GM23338 (cell line): ENCODE measurements around the gene RNLS.

Source experiments
- CREB1 ChIP-seq: fragments of 250-450 bp; sonication (Bioruptor Pico); IDR thresholded peaks from 2 replicates; pipeline ENCODE4 v1.5.0; 2020; ENCODE audit warnings: low read depth, mild to moderate bottlenecking, moderate library complexity
- CTCF ChIP-seq, 2 experiments: fragments of 200-600 bp in 1 of 2; sonication (generic) in 1 of 2; conservative IDR thresholded peaks; 2 replicates each; pipeline versions ENCODE4 v1.5.1 to v1.6.1; 2016 to 2017; ENCODE audit warnings: antibody characterized with exemption in 2 of 2, low read depth in 2 of 2, mild to moderate bottlenecking in 2 of 2, moderate library complexity in 1 of 2
- EZH2 ChIP-seq: fragments of 200-600 bp; sonication (generic); IDR thresholded peaks from one replicate; pipeline ENCODE4 v1.8.0; 2017; ENCODE audit warnings: antibody characterized with exemption, mild to moderate bottlenecking, low read depth; ENCODE audit not compliant: unreplicated experiment
- EZH2phosphoT487 ChIP-seq: fragments of 200-600 bp; sonication (generic); IDR thresholded peaks from one replicate; pipeline ENCODE4 v1.8.1; 2018; ENCODE audit warnings: antibody characterized with exemption; ENCODE audit not compliant: unreplicated experiment
- NANOG ChIP-seq: IDR thresholded peaks from 2 replicates; pipeline ENCODE4 v1.6.1; 2016; ENCODE audit warnings: antibody characterized with exemption, borderline replicate concordance
- POLR2AphosphoS5 ChIP-seq: IDR thresholded peaks from 2 replicates; pipeline ENCODE4 v1.6.1; 2016; ENCODE audit warnings: antibody characterized with exemption, low read depth

DNA sequence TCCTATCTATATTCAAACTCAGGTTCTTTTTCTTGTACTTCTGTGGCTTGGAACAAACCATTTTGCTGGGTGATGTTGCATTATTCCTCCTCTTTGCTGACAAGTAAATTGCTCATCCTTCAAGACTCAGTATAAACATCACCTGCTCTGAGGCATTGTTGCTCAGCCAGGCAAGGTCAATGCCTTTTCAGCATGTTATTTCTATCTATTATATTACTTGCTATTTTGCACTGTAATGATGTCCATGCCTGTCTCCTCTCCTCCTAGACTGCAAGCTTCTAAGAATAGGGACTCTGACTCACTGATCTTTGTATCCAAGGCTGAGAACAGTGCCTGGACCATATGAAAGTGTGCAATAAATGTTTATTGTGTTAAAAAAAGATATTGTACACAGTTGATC is 293.8 kb downstream of the RNLS start:
- TF ChIP-seq CTCF (conservative IDR thresholded peaks at IDR 0.05; ENCODE audit: low read depth in 2 of 2), result no peak
- TF ChIP-seq EZH2phosphoT487, result no peak
- TF ChIP-seq CREB1 (CRISPR knock-in tag), result no peak
- no peak for TF ChIP-seq NANOG
- no peak for TF ChIP-seq EZH2
- no peak for TF ChIP-seq POLR2AphosphoS5
